ENCODE measurements around the gene RCOR3.

Gene RCOR3

DNA sequence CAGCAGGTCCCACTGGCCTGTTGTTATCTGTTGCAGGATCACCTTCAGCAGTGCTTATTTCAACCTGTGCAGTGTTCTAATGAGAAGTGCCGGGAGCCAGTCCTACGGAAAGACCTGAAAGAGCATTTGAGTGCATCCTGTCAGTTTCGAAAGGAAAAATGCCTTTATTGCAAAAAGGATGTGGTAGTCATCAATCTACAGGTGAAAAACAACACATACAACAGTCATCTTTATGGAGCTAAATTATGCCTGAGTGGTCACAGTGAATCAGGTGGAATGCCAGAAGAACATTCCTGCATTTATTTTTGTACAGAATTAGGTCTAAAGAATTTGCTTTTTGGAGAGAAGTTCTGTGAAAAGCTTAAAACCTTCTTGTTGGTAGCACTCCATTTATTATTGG is 100.7 kb downstream of the RCOR3 start:
- no peaks in the 10 kb centered on the region for H3K27me3 ChIP-seq (ENCODE audit: low read length)
- H3K27ac ChIP-seq (ENCODE audit: low read depth, low read length) = no peak overlapping the region
- TF ChIP-seq, protein P1, sequence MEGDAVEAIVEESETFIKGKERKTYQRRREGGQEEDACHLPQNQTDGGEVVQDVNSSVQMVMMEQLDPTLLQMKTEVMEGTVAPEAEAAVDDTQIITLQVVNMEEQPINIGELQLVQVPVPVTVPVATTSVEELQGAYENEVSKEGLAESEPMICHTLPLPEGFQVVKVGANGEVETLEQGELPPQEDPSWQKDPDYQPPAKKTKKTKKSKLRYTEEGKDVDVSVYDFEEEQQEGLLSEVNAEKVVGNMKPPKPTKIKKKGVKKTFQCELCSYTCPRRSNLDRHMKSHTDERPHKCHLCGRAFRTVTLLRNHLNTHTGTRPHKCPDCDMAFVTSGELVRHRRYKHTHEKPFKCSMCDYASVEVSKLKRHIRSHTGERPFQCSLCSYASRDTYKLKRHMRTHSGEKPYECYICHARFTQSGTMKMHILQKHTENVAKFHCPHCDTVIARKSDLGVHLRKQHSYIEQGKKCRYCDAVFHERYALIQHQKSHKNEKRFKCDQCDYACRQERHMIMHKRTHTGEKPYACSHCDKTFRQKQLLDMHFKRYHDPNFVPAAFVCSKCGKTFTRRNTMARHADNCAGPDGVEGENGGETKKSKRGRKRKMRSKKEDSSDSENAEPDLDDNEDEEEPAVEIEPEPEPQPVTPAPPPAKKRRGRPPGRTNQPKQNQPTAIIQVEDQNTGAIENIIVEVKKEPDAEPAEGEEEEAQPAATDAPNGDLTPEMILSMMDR (IDR thresholded peaks at IDR 0.05; ENCODE audit: insufficient read depth, low read length, poor library complexity, severe bottlenecking) = no peak
- no peak for TF ChIP-seq EZH2phosphoT487 (conservative IDR thresholded peaks at IDR 0.05; ENCODE audit: low read length)
- H3K79me2 ChIP-seq (ENCODE audit: insufficient read depth, low read length) = no peaks in the 10 kb centered on the region
- no peaks in the 10 kb centered on the region for H3K9me3 ChIP-seq (ENCODE audit: insufficient read depth, low read length)
- no peaks in the 10 kb centered on the region for H3K36me3 ChIP-seq (ENCODE audit: low read length)
- no peak overlapping the region for H3K9ac ChIP-seq (ENCODE audit: low read length)
- H3K4me2 ChIP-seq (ENCODE audit: low read depth, low read length, poor library complexity, severe bottlenecking) = no peak overlapping the region
- H2AFZ ChIP-seq (ENCODE audit: low read depth, low read length, severe bottlenecking) = no peak overlapping the region
- H4K20me1 ChIP-seq (ENCODE audit: low read depth, low read length) = no peaks in the 10 kb centered on the region
- H3K9me2 ChIP-seq (replicated peaks; ENCODE audit: insufficient read depth, low read length) = no peaks in the 10 kb centered on the region
- H3K4me3 ChIP-seq (ENCODE audit: insufficient read depth, low read length, poor library complexity, severe bottlenecking) = no peak overlapping the region
- no peaks in the 10 kb centered on the region for H3F3A ChIP-seq (ENCODE audit: insufficient read depth)

DNA sequence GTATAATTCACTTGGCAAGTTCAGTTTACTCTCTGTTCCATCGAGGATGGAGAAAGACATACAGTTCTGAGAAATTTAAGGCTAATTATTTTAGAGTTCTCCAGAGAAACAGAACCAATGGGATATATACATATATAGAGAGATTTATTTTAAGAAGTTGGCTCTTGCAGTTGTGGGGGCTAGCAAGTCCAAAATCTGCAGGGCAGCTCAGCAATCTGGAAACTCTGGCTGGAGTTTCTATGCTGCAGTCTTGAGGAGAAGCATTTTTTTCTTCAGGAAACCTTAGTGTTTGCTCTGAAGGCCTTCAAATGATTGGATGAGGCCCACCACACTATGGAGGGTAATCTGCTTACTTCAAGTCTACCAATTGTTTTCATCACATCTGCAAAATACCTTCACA is 102.0 kb downstream of the RCOR3 start:
- H3K4me3 ChIP-seq (ENCODE audit: insufficient read depth, low read length, poor library complexity, severe bottlenecking) = no peak overlapping the region
- no peaks in the 10 kb centered on the region for H3F3A ChIP-seq (ENCODE audit: insufficient read depth)
- H3K4me2 ChIP-seq (ENCODE audit: low read depth, low read length, poor library complexity, severe bottlenecking) = no peak overlapping the region
- H3K79me2 ChIP-seq (ENCODE audit: insufficient read depth, low read length) = no peaks in the 10 kb centered on the region
- H3K27me3 ChIP-seq (ENCODE audit: low read length) = no peaks in the 10 kb centered on the region
- no peak overlapping the region for H3K27ac ChIP-seq (ENCODE audit: low read depth, low read length)
- no peaks in the 10 kb centered on the region for H4K20me1 ChIP-seq (ENCODE audit: low read depth, low read length)
- H3K9ac ChIP-seq (ENCODE audit: low read length) = no peak overlapping the region
- no peaks in the 10 kb centered on the region for H3K9me2 ChIP-seq (replicated peaks; ENCODE audit: insufficient read depth, low read length)
- no peaks in the 10 kb centered on the region for H3K9me3 ChIP-seq (ENCODE audit: insufficient read depth, low read length)
- H3K36me3 ChIP-seq (ENCODE audit: low read length) = no peaks in the 10 kb centered on the region
- no peak overlapping the region for H2AFZ ChIP-seq (ENCODE audit: low read depth, low read length, severe bottlenecking)
- no peak for TF ChIP-seq EZH2phosphoT487 (conservative IDR thresholded peaks at IDR 0.05; ENCODE audit: low read length)
- TF ChIP-seq, protein P1 (IDR thresholded peaks at IDR 0.05; ENCODE audit: insufficient read depth, low read length, poor library complexity, severe bottlenecking) = no peak

Measured in SU-DHL-6 (cell line).